ENCODE measurements around the gene BAD. TPM values are rescaled to one million over a fixed set of nuclear protein-coding genes. Genes with fewer than 3 reads are reported as not detected.

The BAD gene
- total and polyA plus RNA-seq, 2 of the 13 experiments (the other 11 are each of a cell fraction or from before 2014, with no cell fraction given): 17.9 to 28.5 TPM

DNA sequence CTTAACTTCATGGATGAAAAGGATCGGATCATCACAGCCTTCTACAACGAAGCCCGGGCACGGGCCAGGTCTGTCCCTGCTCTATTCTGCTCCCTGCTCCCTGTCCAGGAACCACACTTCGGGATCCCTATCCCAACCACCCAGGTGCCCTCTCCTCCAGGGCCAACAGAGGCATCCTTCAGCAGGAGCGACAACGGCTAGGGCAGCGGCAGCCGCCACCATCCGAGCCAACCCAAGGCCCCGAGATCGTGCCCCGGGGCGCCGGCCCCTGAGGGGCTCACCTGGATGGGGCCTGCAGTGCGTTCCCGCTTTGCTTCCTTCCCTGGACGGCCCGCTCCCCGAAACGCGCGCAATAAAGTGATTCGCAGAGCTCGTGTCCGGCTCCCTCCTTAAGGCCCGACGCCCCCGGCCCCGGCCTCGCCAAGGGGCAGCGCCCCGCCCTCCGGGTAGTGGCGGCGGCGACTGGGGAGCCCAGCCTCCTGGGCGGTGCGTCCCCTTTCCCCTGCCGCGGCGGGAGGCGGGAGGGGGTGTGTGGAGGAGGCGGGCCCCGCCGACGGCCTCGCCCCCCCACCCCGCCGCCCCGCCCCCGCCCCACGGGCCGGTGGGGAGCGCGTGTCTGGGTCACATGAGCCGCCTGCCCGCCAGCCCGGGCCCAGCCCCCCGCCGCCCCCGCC lies 50.4 kb downstream of the BAD start, which contains the start of gene VEGFB (continued):
- TF ChIP-seq HIC2 (CRISPR knock-in tag; IDR thresholded peaks at IDR 0.05; ENCODE audit: low read depth) (no peak), HNRNPL (IDR thresholded peaks at IDR 0.05; ENCODE audit: low read depth, low read length) (no peak), ZBTB21 (CRISPR knock-in tag; IDR thresholded peaks at IDR 0.05) (no peak), RARA (CRISPR knock-in tag; IDR thresholded peaks at IDR 0.05) (peak; percentile 7; the same call in 1 of the 2 replicates), SALL2 (CRISPR knock-in tag; IDR thresholded peaks at IDR 0.05) (0 out of 2 replicates have a peak, but pooled peaks have one; percentile 17), THYN1 (CRISPR knock-in tag; IDR thresholded peaks at IDR 0.05; ENCODE audit: borderline replicate concordance, low read depth) (no peak), SOX5 (CRISPR knock-in tag; IDR thresholded peaks at IDR 0.05; ENCODE audit: borderline replicate concordance) (0 out of 2 replicates have a peak, but pooled peaks have one; percentile 17), ZNF407 (CRISPR knock-in tag; IDR thresholded peaks at IDR 0.05; ENCODE audit: not compliant biosample characterization) (no peak), ZBED4 (CRISPR knock-in tag; IDR thresholded peaks at IDR 0.05; ENCODE audit: borderline replicate concordance) (no peak), NR1H2 (CRISPR knock-in tag; IDR thresholded peaks at IDR 0.05; ENCODE audit: borderline replicate concordance, low read depth) (no peak), ZBTB7B (CRISPR knock-in tag; IDR thresholded peaks at IDR 0.05) (0 out of 2 replicates have a peak, but pooled peaks have one; percentile 19), PHF21A (CRISPR knock-in tag; IDR thresholded peaks at IDR 0.05) (no peak), ZNF383 (CRISPR knock-in tag; IDR thresholded peaks at IDR 0.05; ENCODE audit: borderline replicate concordance) (no peak), MEIS2 (CRISPR knock-in tag; IDR thresholded peaks at IDR 0.05) (peak; percentile 30; the same call in 1 of the 2 replicates)
